Brain microvascular endothelial cell (primary cell): Measurements from ENCODE around the gene GAL.

Source experiments
- DNase-seq: peaks from one replicate; pipeline ENCODE4 v3.0.0-alpha.2; 2020
- H3K27ac ChIP-seq: fragments of 250-450 bp; sonication (Bioruptor Pico); 2 replicates; pipeline ENCODE4 v1.5.1; 2020; ENCODE audit warnings: mild to moderate bottlenecking, moderate library complexity
- H3K27me3 ChIP-seq: fragments of 250-450 bp; sonication (Bioruptor Pico); replicated peaks from 2 replicates; pipeline ENCODE4 v1.5.1; 2020; ENCODE audit warnings: mild to moderate bottlenecking
- H3K36me3 ChIP-seq: fragments of 250-450 bp; sonication (Bioruptor Pico); replicated peaks from 2 replicates; pipeline ENCODE4 v1.5.1; 2020; ENCODE audit warnings: mild to moderate bottlenecking
- H3K4me3 ChIP-seq: 2 replicates; pipeline ENCODE4 v1.5.1; 2011; ENCODE audit warnings: low read depth, mild to moderate bottlenecking, control low read depth, low read length, moderate library complexity
- in situ Hi-C: cut with HindIII; loops from 2 replicates; pipeline ENCODE4 v1.10.0; 2017; ENCODE audit warnings: low sequenced_read_pairs, low pct_ligation_motif_present
- TF ChIP-seq, protein P1 (sequence below): IDR thresholded peaks from 2 replicates; pipeline ENCODE4 v1.5.1; 2011; ENCODE audit warnings: low read depth, mild to moderate bottlenecking, moderate library complexity, low read length, control low read depth, inconsistent platforms; ENCODE audit errors: missing control alignments

The GAL gene

DNA sequence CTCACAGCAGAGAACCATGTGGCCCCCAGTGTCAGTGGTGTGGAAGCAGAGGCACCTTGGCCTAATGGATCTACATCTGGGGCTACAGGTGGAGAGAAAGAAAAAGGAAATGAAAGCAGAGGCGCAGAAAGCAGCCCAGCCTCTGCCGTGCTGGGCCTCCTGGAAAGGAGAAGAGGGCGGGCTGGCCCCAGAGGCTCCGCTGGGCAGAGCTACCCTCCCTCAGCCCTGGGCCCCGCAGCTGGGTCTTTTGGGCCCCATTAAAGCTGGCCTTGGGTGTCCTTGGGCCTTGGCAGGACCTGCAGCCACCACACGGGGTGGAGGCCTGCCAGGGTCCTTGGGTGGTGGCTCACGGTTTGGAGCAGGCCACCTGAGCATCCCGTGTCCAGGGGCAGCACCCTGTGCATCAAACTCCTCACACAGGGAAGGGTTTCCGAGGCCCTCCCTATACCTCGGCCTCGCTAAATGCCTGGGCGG lies 31.6 kb upstream of the GAL start:
- DNase-seq, result no peak

GRCh38 chr11:68653486-68654430 lies 30.6 kb upstream of the GAL start:
- TF ChIP-seq, protein P1, sequence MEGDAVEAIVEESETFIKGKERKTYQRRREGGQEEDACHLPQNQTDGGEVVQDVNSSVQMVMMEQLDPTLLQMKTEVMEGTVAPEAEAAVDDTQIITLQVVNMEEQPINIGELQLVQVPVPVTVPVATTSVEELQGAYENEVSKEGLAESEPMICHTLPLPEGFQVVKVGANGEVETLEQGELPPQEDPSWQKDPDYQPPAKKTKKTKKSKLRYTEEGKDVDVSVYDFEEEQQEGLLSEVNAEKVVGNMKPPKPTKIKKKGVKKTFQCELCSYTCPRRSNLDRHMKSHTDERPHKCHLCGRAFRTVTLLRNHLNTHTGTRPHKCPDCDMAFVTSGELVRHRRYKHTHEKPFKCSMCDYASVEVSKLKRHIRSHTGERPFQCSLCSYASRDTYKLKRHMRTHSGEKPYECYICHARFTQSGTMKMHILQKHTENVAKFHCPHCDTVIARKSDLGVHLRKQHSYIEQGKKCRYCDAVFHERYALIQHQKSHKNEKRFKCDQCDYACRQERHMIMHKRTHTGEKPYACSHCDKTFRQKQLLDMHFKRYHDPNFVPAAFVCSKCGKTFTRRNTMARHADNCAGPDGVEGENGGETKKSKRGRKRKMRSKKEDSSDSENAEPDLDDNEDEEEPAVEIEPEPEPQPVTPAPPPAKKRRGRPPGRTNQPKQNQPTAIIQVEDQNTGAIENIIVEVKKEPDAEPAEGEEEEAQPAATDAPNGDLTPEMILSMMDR, result no peak
- no peaks in the 10 kb centered on the region for H3K36me3 ChIP-seq
- no peak overlapping the region for H3K27ac ChIP-seq
- in situ Hi-C loops, result no loop called here
- DNase-seq, result no peak
- H3K27me3 ChIP-seq, result peaks cover 53% of the 10 kb centered on the region
- H3K4me3 ChIP-seq, result no peak overlapping the region

More for the DNA sequence above, 31.6 kb upstream of the GAL start:
- H3K27me3 ChIP-seq, result peaks cover 51% of the 10 kb centered on the region
- no peaks in the 10 kb centered on the region for H3K36me3 ChIP-seq
- H3K4me3 ChIP-seq, result no peak overlapping the region
- in situ Hi-C loops, result no loop called here
- no peak overlapping the region for H3K27ac ChIP-seq
- TF ChIP-seq, protein P1, result no peak

GRCh38 chr11:68654978-68655377 lies 29.4 kb upstream of the GAL start:
- Histone ChIP-seq H3K27ac (no peak overlapping the region), H3K4me3 (no peak overlapping the region), H3K27me3 (peaks cover 48% of the 10 kb centered on the region), H3K36me3 (no peaks in the 10 kb centered on the region)
- in situ Hi-C loops, result no loop called here
- TF ChIP-seq, protein P1, result no peak
- no peak for DNase-seq

- in situ Hi-C loops, result no loop called here
- H3K36me3 ChIP-seq, result no peaks in the 10 kb centered on the region
- peaks cover 44% of the 10 kb centered on the region for H3K27me3 ChIP-seq
- H3K4me3 ChIP-seq, result no peak overlapping the region
- H3K27ac ChIP-seq, result no peak overlapping the region
- no peak for DNase-seq
- TF ChIP-seq, protein P1, result no peak
Observed at GRCh38 chr11:68655406-68655805, 28.9 kb upstream of the GAL start.

GRCh38 chr11:68655806-68656205 lies 28.5 kb upstream of the GAL start:
- DNase-seq, result no peak
- in situ Hi-C loops, result no loop called here
- H3K4me3 ChIP-seq, result no peak overlapping the region
- TF ChIP-seq, protein P1, result no peak
- no peak overlapping the region for H3K27ac ChIP-seq
- H3K36me3 ChIP-seq, result no peaks in the 10 kb centered on the region
- peaks cover 47% of the 10 kb centered on the region for H3K27me3 ChIP-seq
